Suprapubic skin (tissue), 4 donors: ENCODE measurements around the gene ADAMTS2. TPM values are rescaled to one million over a fixed set of nuclear protein-coding genes. Genes with fewer than 3 reads are reported as not detected.

ENCODE experiments used
- DNase-seq, 2 donors: peaks; one replicate each; pipeline ENCODE4 v3.0.0-alpha.2; 2019; ENCODE audit warnings: low spot score in 2 of 2
- H3K27ac ChIP-seq: fragments of 200-600 bp; sonication (generic); one replicate; pipeline ENCODE4 v1.5.1; 2019
- H3K27me3 ChIP-seq: fragments of 200-600 bp; sonication (generic); one replicate; pipeline ENCODE4 v1.5.1; 2019
- H3K36me3 ChIP-seq: fragments of 200-600 bp; sonication (generic); one replicate; pipeline ENCODE4 v1.5.1; 2019
- H3K4me1 ChIP-seq: fragments of 200-600 bp; sonication (generic); one replicate; pipeline ENCODE4 v1.5.1; 2019
- H3K4me3 ChIP-seq: fragments of 200-600 bp; sonication (generic); one replicate; pipeline ENCODE4 v1.5.1; 2019; ENCODE audit warnings: mild to moderate bottlenecking
- H3K9me3 ChIP-seq: fragments of 200-600 bp; sonication (generic); one replicate; pipeline ENCODE4 v1.5.1; 2019
- CTCF ChIP-seq, 2 donors: fragments of 200-600 bp in 1 of 2; fragments of 450-650 bp in 1 of 2; sonication (generic) in 1 of 2; IDR thresholded peaks; one replicate each; pipeline ENCODE4 v1.5.1; 2016 to 2019; ENCODE audit warnings: antibody characterized with exemption in 2 of 2, mild to moderate bottlenecking in 1 of 2, moderate library complexity in 1 of 2
- EP300 ChIP-seq: sonication (generic); formaldehyde crosslinking; IDR thresholded peaks from one replicate; pipeline ENCODE4 v1.6.1; 2017; ENCODE audit warnings: antibody characterized with exemption
- POLR2A ChIP-seq, 2 donors: fragments of 450-650 bp; IDR thresholded peaks; one replicate each; pipeline ENCODE4 v1.6.1; 2017; ENCODE audit warnings: antibody characterized with exemption in 2 of 2, mild to moderate bottlenecking in 2 of 2, moderate library complexity in 2 of 2
- POLR2AphosphoS5 ChIP-seq, 3 donors: sonication (generic); formaldehyde crosslinking; IDR thresholded peaks; one replicate each; pipeline ENCODE4 v1.6.1; 2017; ENCODE audit warnings: antibody characterized with exemption in 3 of 3
- WGBS: methylation state at CpG from one replicate; pipeline ENCODE4 v1.1.5; 2018; 5-methylcytosine and 5-hydroxymethylcytosine counted together
- total RNA-seq, 4 donors: library from RNA; depleted of rRNA; stranded (reverse); fragments of >200 nt; gene quantifications; one replicate each; pipeline ENCODE4 v1.1.0, GENCODE V29; 2016

The ADAMTS2 gene
- total RNA-seq, 4 donors from 2014 or later = 3.1 to 5.5 (median 4.3) TPM

GRCh38 chr5:179235416-179236400 lies 109.6 kb downstream of the ADAMTS2 start:
- Histone ChIP-seq H3K27me3 (no peaks in the 10 kb centered on the region), H3K36me3 (no peaks in the 10 kb centered on the region), H3K9me3 (no peaks in the 10 kb centered on the region), H3K4me3 (no peak overlapping the region), H3K27ac (no peak overlapping the region), H3K4me1 (no peaks in the 10 kb centered on the region)
- peak; percentile 36 to 59 for DNase-seq
- 83% methylated on average over 8 of the region's 8 CpGs for WGBS
- TF ChIP-seq POLR2A (IDR thresholded peaks at IDR 0.05) (no peak), POLR2AphosphoS5 (IDR thresholded peaks at IDR 0.05) (no peak), CTCF (IDR thresholded peaks at IDR 0.05) (no peak), EP300 (no peak)

- H3K27me3 ChIP-seq = no peaks in the 10 kb centered on the region
- TF ChIP-seq CTCF (IDR thresholded peaks at IDR 0.05) (no peak), EP300 (no peak), POLR2AphosphoS5 (IDR thresholded peaks at IDR 0.05) (no peak), POLR2A (IDR thresholded peaks at IDR 0.05) (no peak)
- H3K9me3 ChIP-seq = no peaks in the 10 kb centered on the region
- no peak overlapping the region for H3K27ac ChIP-seq
- DNase-seq = peak; percentile 27 to 71
- no peak overlapping the region for H3K4me3 ChIP-seq
- WGBS = 90% methylated on average over 12 of the region's 12 CpGs
- H3K4me1 ChIP-seq = no peaks in the 10 kb centered on the region
- no peaks in the 10 kb centered on the region for H3K36me3 ChIP-seq
Measured at GRCh38 chr5:179234563-179235135, 110.6 kb downstream of the ADAMTS2 start.

- 83% methylated on average over 12 of the region's 12 CpGs for WGBS
- Histone ChIP-seq H3K36me3 (no peaks in the 10 kb centered on the region), H3K9me3 (no peaks in the 10 kb centered on the region), H3K4me3 (no peak overlapping the region), H3K4me1 (no peaks in the 10 kb centered on the region), H3K27me3 (no peaks in the 10 kb centered on the region), H3K27ac (no peak overlapping the region)
- peak; percentile 24 to 76 for DNase-seq
- TF ChIP-seq POLR2A (IDR thresholded peaks at IDR 0.05) (no peak), EP300 (no peak), CTCF (IDR thresholded peaks at IDR 0.05) (no peak), POLR2AphosphoS5 (IDR thresholded peaks at IDR 0.05) (no peak)
Measured at GRCh38 chr5:179233909-179234562, 111.2 kb downstream of the ADAMTS2 start.

- TF ChIP-seq CTCF (IDR thresholded peaks at IDR 0.05) (no peak), POLR2A (IDR thresholded peaks at IDR 0.05) (no peak), POLR2AphosphoS5 (IDR thresholded peaks at IDR 0.05) (no peak), EP300 (no peak)
- Histone ChIP-seq H3K27ac (no peak overlapping the region), H3K9me3 (no peaks in the 10 kb centered on the region), H3K27me3 (no peaks in the 10 kb centered on the region), H3K36me3 (no peaks in the 10 kb centered on the region), H3K4me1 (no peaks in the 10 kb centered on the region), H3K4me3 (no peak overlapping the region)
- peak; percentile 33 to 47 for DNase-seq
- WGBS = 82% methylated on average over 17 of the region's 17 CpGs
Measured at GRCh38 chr5:179232091-179232735, 113.0 kb downstream of the ADAMTS2 start.
